Stimulated activated CD8-positive, alpha-beta memory T cell treated with anti-CD3 and anti-CD28 coated beads, Interleukin-7, amount 100 ng/mL, for 24 hours (primary cell): ENCODE results near the gene KBTBD2.
"Not testable (repeated sequence)": the region's sequence is repeated elsewhere in the genome, so short reads cannot be mapped to it uniquely, and the experiment has no call there.

Experiments
- DNase-seq: peaks from one replicate; pipeline ENCODE4 v3.0.0-alpha.2; 2020; ENCODE audit warnings: low read depth

KBTBD2 gene

GRCh38 chr7:32891043-32891799 lies at the start of gene KBTBD2:
KBTBD2 (minus strand) TSS chr7:32891760; CDS start chr7:32879604, 12,156 bp downstream.
- peak; percentile 47 for DNase-seq

- no peak for DNase-seq
Observed at GRCh38 chr7:32941181-32941580, 49.6 kb upstream of the KBTBD2 start.

- DNase-seq: no peak
Observed at GRCh38 chr7:32937344-32938174, 46.0 kb upstream of the KBTBD2 start.

- no peak for DNase-seq
Observed at GRCh38 chr7:32936689-32937088, 45.1 kb upstream of the KBTBD2 start.

- no peak for DNase-seq
Observed at GRCh38 chr7:32935558-32935957, 44.0 kb upstream of the KBTBD2 start.

GRCh38 chr7:32930378-32930777 lies 38.8 kb upstream of the KBTBD2 start:
- DNase-seq: no peak

GRCh38 chr7:32929430-32930143 lies 38.0 kb upstream of the KBTBD2 start:
- DNase-seq: no peak

- no peak for DNase-seq
Observed at GRCh38 chr7:32928785-32929298, 37.3 kb upstream of the KBTBD2 start.

- DNase-seq: no peak
Observed at GRCh38 chr7:32921896-32922295, 30.3 kb upstream of the KBTBD2 start.

GRCh38 chr7:32916994-32917393 lies 25.4 kb upstream of the KBTBD2 start:
- DNase-seq: not testable (repeated sequence)

- DNase-seq: no peak
Observed at GRCh38 chr7:32916006-32916405, 24.4 kb upstream of the KBTBD2 start.

GRCh38 chr7:32915041-32915536 lies 23.5 kb upstream of the KBTBD2 start:
- DNase-seq: no peak

GRCh38 chr7:32914184-32914583 lies 22.6 kb upstream of the KBTBD2 start:
- DNase-seq: no peak

- no peak for DNase-seq
Observed at GRCh38 chr7:32910195-32910594, 18.6 kb upstream of the KBTBD2 start.

- DNase-seq: peak; percentile 37
Observed at GRCh38 chr7:32905175-32905662, 13.7 kb upstream of the KBTBD2 start.

- no peak for DNase-seq
Observed at GRCh38 chr7:32901629-32902028, 10.1 kb upstream of the KBTBD2 start.

- DNase-seq: no peak
Observed at GRCh38 chr7:32900433-32900995, 9.0 kb upstream of the KBTBD2 start.

- DNase-seq: not testable (repeated sequence)
Observed at GRCh38 chr7:32897376-32897775, 5.8 kb upstream of the KBTBD2 start.

- DNase-seq: no peak
Observed at GRCh38 chr7:32896564-32897347, 5.2 kb upstream of the KBTBD2 start.

GRCh38 chr7:32894171-32894570 lies 2.6 kb upstream of the KBTBD2 start:
- no peak for DNase-seq

GRCh38 chr7:32893722-32894121 lies 2.2 kb upstream of the KBTBD2 start:
- DNase-seq: no peak
